Astrocyte (in vitro differentiated cells and primary cell): Measurements from ENCODE around the gene ARHGEF37.

Source experiments
- EZH2 ChIP-seq: IDR thresholded peaks from 2 replicates; pipeline ENCODE4 v1.6.1; 2012; ENCODE audit warnings: mild to moderate bottlenecking, low read length, inconsistent platforms; ENCODE audit not compliant: insufficient read depth
- TF ChIP-seq, protein P1 (sequence below): IDR thresholded peaks from 2 replicates; pipeline ENCODE4 v1.5.1; 2011; ENCODE audit warnings: low read depth, mild to moderate bottlenecking, inconsistent platforms, low read length, moderate library complexity; ENCODE audit not compliant: insufficient read depth

DNA sequence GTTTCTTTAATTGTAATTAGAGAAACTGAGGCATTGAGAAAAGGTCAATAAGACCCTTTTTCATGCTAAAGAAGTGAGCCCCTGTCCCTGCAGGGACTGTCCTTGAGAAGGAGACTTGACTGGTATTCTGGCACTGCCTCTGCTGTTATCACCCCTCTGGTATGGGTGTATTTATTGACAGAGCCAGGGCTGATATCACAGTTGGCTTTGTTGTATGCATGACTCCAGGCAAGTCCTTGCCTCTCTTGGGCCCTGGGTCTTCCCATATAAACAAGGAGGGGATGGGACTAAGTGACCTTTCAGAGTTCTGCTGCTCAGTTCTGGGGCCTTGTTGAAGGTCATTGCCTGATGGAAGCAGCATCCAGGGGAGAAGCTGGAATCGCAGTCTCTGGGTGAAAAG is 77.0 kb downstream of the ARHGEF37 start:
- TF ChIP-seq, protein P1, sequence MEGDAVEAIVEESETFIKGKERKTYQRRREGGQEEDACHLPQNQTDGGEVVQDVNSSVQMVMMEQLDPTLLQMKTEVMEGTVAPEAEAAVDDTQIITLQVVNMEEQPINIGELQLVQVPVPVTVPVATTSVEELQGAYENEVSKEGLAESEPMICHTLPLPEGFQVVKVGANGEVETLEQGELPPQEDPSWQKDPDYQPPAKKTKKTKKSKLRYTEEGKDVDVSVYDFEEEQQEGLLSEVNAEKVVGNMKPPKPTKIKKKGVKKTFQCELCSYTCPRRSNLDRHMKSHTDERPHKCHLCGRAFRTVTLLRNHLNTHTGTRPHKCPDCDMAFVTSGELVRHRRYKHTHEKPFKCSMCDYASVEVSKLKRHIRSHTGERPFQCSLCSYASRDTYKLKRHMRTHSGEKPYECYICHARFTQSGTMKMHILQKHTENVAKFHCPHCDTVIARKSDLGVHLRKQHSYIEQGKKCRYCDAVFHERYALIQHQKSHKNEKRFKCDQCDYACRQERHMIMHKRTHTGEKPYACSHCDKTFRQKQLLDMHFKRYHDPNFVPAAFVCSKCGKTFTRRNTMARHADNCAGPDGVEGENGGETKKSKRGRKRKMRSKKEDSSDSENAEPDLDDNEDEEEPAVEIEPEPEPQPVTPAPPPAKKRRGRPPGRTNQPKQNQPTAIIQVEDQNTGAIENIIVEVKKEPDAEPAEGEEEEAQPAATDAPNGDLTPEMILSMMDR = no peak
- no peak for TF ChIP-seq EZH2
